ENCODE data around the gene TAF1.
"Not testable (repeated sequence)": the region's sequence is repeated elsewhere in the genome, so short reads cannot be mapped to it uniquely, and the experiment has no call there.

Gene TAF1

GRCh38 chrX:71365875-71366673, at the start of gene TAF1:
TSS of gene TAF1 (plus strand) at chrX:71366357. CDS start at chrX:71366375, 18 bp downstream.
- peak; percentile 98 for DNase-seq

GRCh38 chrX:71316959-71317358, 49.2 kb upstream of the TAF1 start:
- DNase-seq, result not testable (repeated sequence)

- no peak for DNase-seq
These were observed 46.0 kb upstream of the TAF1 start for GRCh38 chrX:71320126-71320525.

GRCh38 chrX:71321731-71322130, 44.4 kb upstream of the TAF1 start:
- no peak for DNase-seq

- DNase-seq, result not testable (repeated sequence)
These were observed 41.7 kb upstream of the TAF1 start for GRCh38 chrX:71324452-71324851.

- no peak for DNase-seq
These were observed 39.8 kb upstream of the TAF1 start for GRCh38 chrX:71326394-71326793.

GRCh38 chrX:71349151-71349665, 16.9 kb upstream of the TAF1 start:
- not testable (repeated sequence) for DNase-seq

GRCh38 chrX:71349867-71350266, 16.3 kb upstream of the TAF1 start:
- not testable (repeated sequence) for DNase-seq

GRCh38 chrX:71352439-71352838, 13.7 kb upstream of the TAF1 start:
- not testable (repeated sequence) for DNase-seq

GRCh38 chrX:71364221-71364620, 1.9 kb upstream of the TAF1 start:
- DNase-seq, result no peak

- no peak for DNase-seq
These were observed 742 bp upstream of the TAF1 start for GRCh38 chrX:71365356-71365874.

- peak; percentile 27 for DNase-seq
These were observed 608 bp downstream of the TAF1 start for GRCh38 chrX:71366674-71367256.

- DNase-seq, result no peak
These were observed 1.2 kb downstream of the TAF1 start for GRCh38 chrX:71367396-71367795.

GRCh38 chrX:71372388-71372787, 6.2 kb downstream of the TAF1 start:
- peak; percentile 37 for DNase-seq

GRCh38 chrX:71378732-71379131, 12.6 kb downstream of the TAF1 start:
- no peak for DNase-seq

GRCh38 chrX:71391725-71392124, 25.6 kb downstream of the TAF1 start:
- DNase-seq, result not testable (repeated sequence)

GRCh38 chrX:71393919-71394318, 27.8 kb downstream of the TAF1 start:
- peak; percentile 89 for DNase-seq

- peak; percentile 84 for DNase-seq
These were observed 30.4 kb downstream of the TAF1 start for GRCh38 chrX:71396576-71396975.

GRCh38 chrX:71400710-71401109, 34.6 kb downstream of the TAF1 start:
- DNase-seq, result no peak

- DNase-seq, result not testable (repeated sequence)
These were observed 50.1 kb downstream of the TAF1 start for GRCh38 chrX:71416260-71416659.

GRCh38 chrX:71420686-71421085, 54.5 kb downstream of the TAF1 start:
- DNase-seq, result no peak

GRCh38 chrX:71432733-71433132, 66.6 kb downstream of the TAF1 start:
- DNase-seq, result no peak

GRCh38 chrX:71438750-71439149, 72.6 kb downstream of the TAF1 start:
- DNase-seq, result no peak

- DNase-seq, result peak; percentile 8
These were observed 73.3 kb downstream of the TAF1 start for GRCh38 chrX:71439420-71439819.

All from hematopoietic multipotent progenitor cell treated with erythropoietin and hydrocortisone succinate and interleukin-3 and kit ligand, for 8 days (in vitro differentiated cells).